ENCODE results near the gene PGM1. TPM values are rescaled to one million over a fixed set of nuclear protein-coding genes. Genes with fewer than 3 reads are reported as not detected.

Gene PGM1
- total and polyA plus RNA-seq, 2 of the 4 experiments (the other 2 are of a cell fraction), result 42.6 to 94.5 TPM

- BruUV-seq (replicated peaks), result no TSS peak
- Histone ChIP-seq H2BK20ac (ENCODE audit: low read depth, low read length) (no peak overlapping the region), H2AK9ac (replicated peaks; ENCODE audit: low read depth, low read length, poor library complexity) (no peak overlapping the region), H3K9me3 (ENCODE audit: control insufficient read depth, insufficient read depth, low read length) (no peaks in the 10 kb centered on the region), H3K79me1 (ENCODE audit: low read depth in 1 of 2, low read length in 2 of 2) (peaks cover 0 to 9% of the 10 kb centered on the region in 2 experiments; a peak in 2 of 4 replicates), H3K4ac (ENCODE audit: low read depth, low read length) (no peak overlapping the region), H3K36me3 (ENCODE audit: control insufficient read depth, insufficient read depth, low read length) (peaks cover 20% of the 10 kb centered on the region), H4K8ac (ENCODE audit: low read depth in 2 of 2, low read length in 2 of 2) (peak overlapping the region in 1 of 2 experiments; percentile 46; a peak in 1 of 4 replicates), H2BK120ac (ENCODE audit: low read depth, low read length) (no peak overlapping the region), H3K27me3 (ENCODE audit: control insufficient read depth, insufficient read depth, low read length) (no peaks in the 10 kb centered on the region), H3K9me1 (ENCODE audit: insufficient read depth, low read length) (no peaks in the 10 kb centered on the region; the same call in 1 of the 2 replicates), H4K91ac (ENCODE audit: insufficient read depth, low read depth, low read length) (no peak overlapping the region), H3K14ac (replicated peaks; ENCODE audit: low read depth, low read length) (no peak overlapping the region), H2AK5ac (ENCODE audit: low read depth, low read length) (no peak overlapping the region), H4K20me1 (ENCODE audit: insufficient read depth, low read length) (no peaks in the 10 kb centered on the region), H3K9ac (ENCODE audit: low read depth, low read length) (no peak overlapping the region), H4K5ac (ENCODE audit: low read depth, low read length) (no peak overlapping the region), H3K18ac (ENCODE audit: low read depth, low read length) (peak overlapping the region; percentile 58; the same call in 1 of the 2 replicates), H3K4me2 (ENCODE audit: low read depth, low read length) (no peak overlapping the region), H2AFZ (replicated peaks; ENCODE audit: low read length, poor library complexity) (no peak overlapping the region), H3K27ac (ENCODE audit: insufficient read depth, low read length) (no peak overlapping the region), H2BK15ac (ENCODE audit: low read depth, low read length) (no peak overlapping the region), H3K23ac (ENCODE audit: low read depth, low read length) (no peak overlapping the region), H3K4me3 (ENCODE audit: insufficient read depth, low read depth, low read length) (no peak overlapping the region), H2BK5ac (ENCODE audit: low read depth, low read length, poor library complexity, severe bottlenecking) (peak overlapping the region; percentile 46), H3K56ac (ENCODE audit: extremely low read depth, insufficient read depth, low read length) (no peak overlapping the region), H3K4me1 (ENCODE audit: control insufficient read depth, insufficient read depth, low read length) (peaks cover 6% of the 10 kb centered on the region; the same call in 1 of the 2 replicates)
- WGBS, 2 experiments (ENCODE audit: extremely low coverage in 2 of 2, insufficient read length in 1 of 2), result no CpG with 5 or more reads among the region's 1 CpG
- ChIA-PET POLR2A (ENCODE audit: unreplicated experiment) (no interaction called here), CTCF (no interaction called here)
- in situ Hi-C loops (cut with MboI; ENCODE audit: low sequenced_read_pairs) (no loop called here), intact Hi-C loops (cut with micrococcal nuclease) (no loop called here), dilution Hi-C loops (cut with HindIII; ENCODE audit: low sequenced_read_pairs, unreplicated experiment) (no loop called here)
- TF ChIP-seq FOS (IDR thresholded peaks at IDR 0.05; ENCODE audit: low read depth, low read length) (no peak), USF2 (IDR thresholded peaks at IDR 0.05; ENCODE audit: low read depth, low read length) (no peak), MXI1 (IDR thresholded peaks at IDR 0.05; ENCODE audit: borderline replicate concordance, low read depth, low read length) (no peak), CHD1 (IDR thresholded peaks at IDR 0.05; ENCODE audit: low read depth, low read length) (no peak), RAD21 (IDR thresholded peaks at IDR 0.05; ENCODE audit: low read length) (no peak), CEBPB (IDR thresholded peaks at IDR 0.05; ENCODE audit: low read depth, low read length) (no peak), RFX5 (IDR thresholded peaks at IDR 0.05; ENCODE audit: low read depth, low read length) (no peak), NFE2L2 (IDR thresholded peaks at IDR 0.05; ENCODE audit: low read depth, low read length) (no peak)
- TF ChIP-seq, protein P1, sequence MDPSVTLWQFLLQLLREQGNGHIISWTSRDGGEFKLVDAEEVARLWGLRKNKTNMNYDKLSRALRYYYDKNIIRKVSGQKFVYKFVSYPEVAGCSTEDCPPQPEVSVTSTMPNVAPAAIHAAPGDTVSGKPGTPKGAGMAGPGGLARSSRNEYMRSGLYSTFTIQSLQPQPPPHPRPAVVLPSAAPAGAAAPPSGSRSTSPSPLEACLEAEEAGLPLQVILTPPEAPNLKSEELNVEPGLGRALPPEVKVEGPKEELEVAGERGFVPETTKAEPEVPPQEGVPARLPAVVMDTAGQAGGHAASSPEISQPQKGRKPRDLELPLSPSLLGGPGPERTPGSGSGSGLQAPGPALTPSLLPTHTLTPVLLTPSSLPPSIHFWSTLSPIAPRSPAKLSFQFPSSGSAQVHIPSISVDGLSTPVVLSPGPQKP (IDR thresholded peaks at IDR 0.05; ENCODE audit: borderline replicate concordance, low read depth, low read length), result no peak
- ATAC-seq (ENCODE audit: low read depth), result 0 out of 2 replicates have a peak, but pooled peaks have one; percentile 37
- no peak for DNase-seq
Measured at GRCh38 chr1:63630666-63631065, 37.5 kb downstream of the PGM1 start.

Measured in IMR-90 (cell line).